Mucosa of descending colon (tissue), 3 donors: ENCODE results near the gene SPART. TPM values are rescaled to one million over a fixed set of nuclear protein-coding genes. Genes with fewer than 3 reads are reported as not detected.
"Not testable (repeated sequence)": the region's sequence is repeated elsewhere in the genome, so short reads cannot be mapped to it uniquely, and the experiment has no call there.

Experiments used
- ATAC-seq: fragments of 200-7000 bp; cut with Tn5 transposase; one replicate; pipeline ENCODE4 v1.9.1; 2020; ENCODE audit warnings: mild to moderate bottlenecking, moderate library complexity
- DNase-seq, 3 donors: peaks; one replicate each; pipeline ENCODE4 v3.0.0-alpha.2; 2020
- H3K36me3 ChIP-seq: fragments of 200-600 bp; one replicate; pipeline ENCODE4 v1.8.0; 2021; ENCODE audit warnings: low read depth, mild to moderate bottlenecking
- H3K4me1 ChIP-seq: fragments of 200-600 bp; one replicate; pipeline ENCODE4 v1.8.0; 2021; ENCODE audit warnings: low read depth, mild to moderate bottlenecking
- H3K4me3 ChIP-seq: fragments of 200-600 bp; one replicate; pipeline ENCODE4 v1.8.0; 2021; ENCODE audit warnings: mild to moderate bottlenecking
- H3K9me3 ChIP-seq: fragments of 200-600 bp; one replicate; pipeline ENCODE4 v1.8.0; 2021; ENCODE audit warnings: mild to moderate bottlenecking
- intact Hi-C, 2 donors: fragments of 100-400 bp; cut with DNase I in 1 of 2; cut with micrococcal nuclease in 1 of 2; formaldehyde crosslinking; loops; one replicate each; pipeline versions ENCODE4 v1.11.0 to v1.11.1; 2022; cut with DNase I, micrococcal nuclease
- total RNA-seq, 3 donors: library from RNA; stranded (reverse); fragmentation: NEBNext Ultra II Directional in 2 of 3; extraction: Animal tissue kit (Norgen Biotek cat#: 25700) in 2 of 3; gene quantifications; one replicate each; pipeline versions ENCODE4 v1.2.1 to v1.2.4, GENCODE V29; 2021 to 2023
- TF ChIP-seq, protein P1 (sequence below): fragments of 200-600 bp; IDR thresholded peaks from one replicate; pipeline ENCODE4 v1.8.0; 2022; ENCODE audit warnings: antibody characterized with exemption, mild to moderate bottlenecking
- donor health status: DM: no; HTN: no; CAD: no; lungs with moderate emphysema.
- donor health status: DM: no; HTN: no; CAD: no.
- donor health status: DM: no; HTN: yes; CAD: no.

SPART gene
- total RNA-seq, 3 donors from 2014 or later, result 6.0 to 93.4 (median 13.4) TPM

DNA sequence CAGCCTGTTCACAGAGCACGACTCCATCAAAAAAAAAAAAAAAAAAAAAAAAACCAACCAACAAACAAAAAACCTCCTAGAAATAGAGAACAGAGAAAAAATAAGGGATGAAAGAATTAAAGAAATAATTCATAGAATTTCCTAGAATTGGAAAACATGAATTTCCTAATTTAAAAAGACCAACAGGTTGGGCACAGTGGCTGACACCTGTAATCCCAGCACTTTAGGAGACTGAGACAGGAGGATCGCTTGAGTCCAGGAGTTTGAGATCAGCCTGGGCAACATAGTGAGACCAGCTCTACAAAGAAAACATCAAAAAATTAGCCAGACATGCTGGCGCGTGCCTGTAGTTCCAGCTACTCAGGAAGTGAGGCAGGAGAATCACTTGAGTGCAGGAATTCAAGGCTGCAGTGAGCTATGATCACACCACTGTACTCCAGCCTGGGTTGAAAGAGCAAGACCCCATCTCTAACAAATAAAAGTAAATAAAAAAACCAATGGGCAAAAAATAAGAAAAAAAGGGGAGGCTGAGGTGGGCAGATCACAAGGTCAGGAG, 6.5 kb downstream of the SPART start:
- Histone ChIP-seq H3K4me1 (no peaks in the 10 kb centered on the region), H3K4me3 (no peak overlapping the region), H3K9me3 (no peaks in the 10 kb centered on the region), H3K36me3 (no peaks in the 10 kb centered on the region)
- TF ChIP-seq, protein P1, sequence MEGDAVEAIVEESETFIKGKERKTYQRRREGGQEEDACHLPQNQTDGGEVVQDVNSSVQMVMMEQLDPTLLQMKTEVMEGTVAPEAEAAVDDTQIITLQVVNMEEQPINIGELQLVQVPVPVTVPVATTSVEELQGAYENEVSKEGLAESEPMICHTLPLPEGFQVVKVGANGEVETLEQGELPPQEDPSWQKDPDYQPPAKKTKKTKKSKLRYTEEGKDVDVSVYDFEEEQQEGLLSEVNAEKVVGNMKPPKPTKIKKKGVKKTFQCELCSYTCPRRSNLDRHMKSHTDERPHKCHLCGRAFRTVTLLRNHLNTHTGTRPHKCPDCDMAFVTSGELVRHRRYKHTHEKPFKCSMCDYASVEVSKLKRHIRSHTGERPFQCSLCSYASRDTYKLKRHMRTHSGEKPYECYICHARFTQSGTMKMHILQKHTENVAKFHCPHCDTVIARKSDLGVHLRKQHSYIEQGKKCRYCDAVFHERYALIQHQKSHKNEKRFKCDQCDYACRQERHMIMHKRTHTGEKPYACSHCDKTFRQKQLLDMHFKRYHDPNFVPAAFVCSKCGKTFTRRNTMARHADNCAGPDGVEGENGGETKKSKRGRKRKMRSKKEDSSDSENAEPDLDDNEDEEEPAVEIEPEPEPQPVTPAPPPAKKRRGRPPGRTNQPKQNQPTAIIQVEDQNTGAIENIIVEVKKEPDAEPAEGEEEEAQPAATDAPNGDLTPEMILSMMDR, result no peak
- ATAC-seq (no peak), DNase-seq (no peak)
- intact Hi-C loops, result no loop called here

DNA sequence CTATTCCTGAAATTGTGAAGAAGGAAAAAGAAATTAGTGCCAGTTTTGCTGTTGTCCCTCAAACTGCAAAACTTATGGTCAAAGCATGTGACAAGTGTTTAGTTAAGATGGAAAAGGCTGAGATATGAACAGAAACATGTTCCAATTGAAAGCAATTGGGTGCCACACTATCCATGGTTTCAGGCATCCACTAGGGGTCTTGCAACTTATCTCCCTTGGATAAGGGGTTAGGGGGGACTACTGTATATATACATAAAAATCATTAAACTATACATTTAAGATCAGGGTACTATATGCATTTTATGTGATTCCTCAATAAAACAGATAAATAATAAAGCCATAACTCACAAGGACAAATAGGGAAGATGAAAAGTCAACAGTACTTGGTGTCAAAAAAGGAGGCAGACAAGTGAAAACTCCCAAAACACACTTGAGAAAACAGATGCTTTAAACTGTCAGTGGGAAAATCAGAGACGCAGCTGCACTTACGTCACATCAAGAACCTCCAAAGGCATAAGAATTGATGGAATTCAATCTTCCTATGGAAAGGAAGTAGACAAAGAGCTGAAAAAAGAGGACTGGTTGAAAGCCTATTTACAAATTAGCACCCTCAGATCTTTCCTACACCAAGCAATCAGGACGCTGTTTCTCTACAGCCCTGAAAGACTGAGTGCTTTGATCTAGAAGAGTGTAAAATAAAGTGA, 8.1 kb downstream of the SPART start:
- no peak for DNase-seq
- no peak for ATAC-seq
- Histone ChIP-seq H3K4me3 (no peak overlapping the region), H3K9me3 (no peaks in the 10 kb centered on the region), H3K4me1 (no peaks in the 10 kb centered on the region), H3K36me3 (no peaks in the 10 kb centered on the region)
- intact Hi-C loops, result no loop called here
- TF ChIP-seq, protein P1, result no peak

DNA sequence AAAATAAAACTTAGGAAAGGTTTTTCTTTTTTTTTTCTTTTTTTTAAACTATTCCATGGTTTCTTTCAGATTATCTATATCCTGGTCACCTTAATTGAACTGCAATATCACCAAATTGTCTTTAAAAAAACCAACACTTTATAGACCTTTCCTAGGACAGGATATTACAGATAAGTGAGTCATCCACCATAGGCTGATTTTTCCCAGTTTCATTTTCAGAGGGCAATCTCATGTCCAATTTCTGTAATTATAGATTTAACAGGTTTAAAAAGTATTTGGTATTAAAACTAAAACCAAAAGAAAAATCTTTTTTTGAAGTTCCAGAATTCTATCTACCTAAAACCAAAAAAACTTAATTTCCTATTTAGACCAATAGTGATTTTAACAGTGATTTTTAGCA, 13.2 kb downstream of the SPART start:
- ATAC-seq (no peak), DNase-seq (no peak)
- Histone ChIP-seq H3K4me1 (no peaks in the 10 kb centered on the region), H3K9me3 (no peaks in the 10 kb centered on the region), H3K36me3 (no peaks in the 10 kb centered on the region), H3K4me3 (no peak overlapping the region)
- intact Hi-C loops, result no loop called here
- TF ChIP-seq, protein P1, result no peak

DNA sequence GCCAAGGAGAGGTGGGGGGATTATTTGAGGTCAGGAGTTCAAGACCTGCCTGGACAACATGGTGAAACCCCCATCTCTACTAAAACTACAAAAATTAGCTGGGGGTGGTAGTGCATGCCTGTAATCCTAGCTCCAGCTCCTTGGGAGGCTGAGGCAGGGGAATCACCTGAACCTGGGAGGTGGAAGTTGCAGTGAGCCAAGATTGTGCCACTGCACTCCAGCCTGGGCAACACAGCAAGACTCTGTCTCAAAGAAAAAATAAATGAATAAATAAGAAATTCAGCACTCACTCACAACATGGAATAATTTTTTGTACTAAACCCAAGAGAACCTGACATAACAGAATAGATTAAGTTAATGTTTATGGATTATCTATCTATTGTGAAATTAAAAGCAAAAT, 13.9 kb downstream of the SPART start:
- H3K4me3 ChIP-seq, H3K36me3 ChIP-seq, intact Hi-C loops, H3K4me1 ChIP-seq, H3K9me3 ChIP-seq, DNase-seq, ATAC-seq: not testable (repeated sequence)

DNA sequence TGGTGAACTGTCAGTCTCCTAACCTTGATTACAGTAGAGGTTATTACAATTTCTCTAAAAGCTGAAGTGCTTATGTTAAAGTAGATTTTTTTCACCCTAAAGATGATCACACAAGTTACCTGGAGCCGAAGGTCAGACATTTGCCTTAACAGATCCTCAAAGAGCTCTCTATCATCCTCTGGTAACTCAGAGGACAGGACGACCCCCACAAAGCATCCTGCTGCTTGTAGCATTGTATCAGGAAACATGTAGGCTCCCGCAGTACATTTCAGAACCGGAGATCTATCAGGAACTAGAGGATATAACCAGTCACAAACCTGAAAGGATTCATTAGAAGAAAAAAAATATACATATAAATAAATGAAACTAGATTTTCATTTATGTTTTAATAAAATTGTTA, 14.9 kb downstream of the SPART start:
- ATAC-seq, result no peak
- DNase-seq, result no peak
- no peaks in the 10 kb centered on the region for H3K36me3 ChIP-seq
- TF ChIP-seq, protein P1, result no peak
- no peaks in the 10 kb centered on the region for H3K4me1 ChIP-seq
- H3K9me3 ChIP-seq, result no peaks in the 10 kb centered on the region
- intact Hi-C loops, result no loop called here
- no peak overlapping the region for H3K4me3 ChIP-seq

DNA sequence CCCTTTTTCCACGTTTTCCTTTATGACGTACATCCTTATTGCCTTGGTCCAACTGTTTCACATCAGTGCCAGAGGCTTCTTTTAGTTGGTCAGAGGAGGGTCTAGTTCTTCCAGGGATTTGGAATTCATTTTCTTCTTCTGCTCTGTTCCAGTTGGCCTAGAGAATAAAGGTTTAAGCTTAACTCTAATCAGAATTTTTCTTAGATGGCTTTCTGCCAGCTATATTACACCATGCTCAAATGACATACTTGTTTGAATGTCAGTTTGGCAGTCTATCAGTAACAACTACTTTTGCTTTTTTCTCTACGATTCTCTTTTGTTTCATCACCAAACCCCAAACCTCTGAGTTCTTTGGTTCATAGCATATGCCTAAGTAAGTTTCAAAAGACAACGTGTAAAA, 16.8 kb downstream of the SPART start:
- no peaks in the 10 kb centered on the region for H3K9me3 ChIP-seq
- DNase-seq, result no peak
- no peak overlapping the region for H3K4me3 ChIP-seq
- ATAC-seq, result no peak
- intact Hi-C loops, result no loop called here
- TF ChIP-seq, protein P1, result no peak
- H3K4me1 ChIP-seq, result no peaks in the 10 kb centered on the region
- H3K36me3 ChIP-seq, result no peaks in the 10 kb centered on the region
